ENCODE data around the gene IL21R.

- no peak for TF ChIP-seq CTCF (IDR thresholded peaks at IDR 0.05)
- TF ChIP-seq POLR2A (IDR thresholded peaks at IDR 0.05) = no peak
Observed at GRCh38 chr16:27374221-27374803, 27.7 kb upstream of the IL21R start.

Data from lower leg skin (tissue), 3 donors.